ENCODE data around the gene CCDC181.

The CCDC181 gene

DNA sequence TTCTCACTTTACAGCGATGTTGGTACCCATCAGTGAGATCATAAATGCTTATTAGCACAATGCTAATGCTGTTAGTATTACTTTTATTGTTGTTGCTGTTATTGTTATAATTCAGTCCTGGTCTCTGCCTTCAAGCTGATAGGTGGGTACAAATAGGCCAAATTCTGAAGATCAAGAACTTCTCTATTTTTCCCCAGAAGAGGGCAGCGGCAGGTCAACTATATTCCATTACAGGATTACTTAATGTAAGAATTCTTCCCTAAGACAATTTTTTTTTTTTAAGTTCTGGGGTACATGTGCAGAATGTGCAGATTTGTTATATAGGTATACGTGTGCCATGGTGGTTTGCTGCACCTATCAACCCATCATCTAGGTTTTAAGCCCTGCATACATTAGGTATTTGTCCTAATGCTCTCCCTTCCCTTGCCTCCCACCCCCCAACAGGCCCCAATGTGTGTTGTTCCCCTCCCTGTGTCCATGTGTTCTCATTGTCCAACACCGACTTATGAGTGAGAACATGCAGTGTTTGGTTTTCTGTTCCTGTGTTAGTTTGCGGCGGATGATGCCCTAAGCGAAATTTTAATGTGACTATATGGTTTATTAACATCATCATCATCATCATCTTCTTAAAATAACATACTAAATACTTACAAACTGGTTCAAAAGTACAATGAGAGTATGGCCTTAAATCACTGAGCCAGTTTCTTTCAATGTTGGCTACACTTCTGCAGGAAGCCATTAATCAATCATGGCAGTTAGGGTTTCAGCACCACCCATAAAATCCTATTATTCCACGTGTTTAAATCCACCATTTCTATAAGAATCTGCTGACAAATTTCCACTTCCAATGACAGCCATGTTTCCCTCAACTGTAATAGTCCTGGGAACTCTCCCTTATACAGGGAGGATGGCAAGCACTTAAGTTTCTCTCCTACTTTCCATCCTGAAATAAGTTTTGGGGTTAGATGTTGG lies 39.3 kb upstream of the CCDC181 start:
- in situ Hi-C loops (cut with MboI; ENCODE audit: low pct_unique_long_range_greater_than_20kb, low sequenced_read_pairs, unreplicated experiment), result loop anchor here (10.0 kb wide), 1 partner anchor 78 kb away; no protein-coding TSS in a partner anchor
- no peak for DNase-seq (ENCODE audit: low spot score)
- peak; percentile 49 for TF ChIP-seq CTCF (IDR thresholded peaks at IDR 0.05; ENCODE audit: extremely low read depth, insufficient read depth, missing control alignments)

- in situ Hi-C loops (cut with MboI; ENCODE audit: low pct_unique_long_range_greater_than_20kb, low sequenced_read_pairs, unreplicated experiment), result loop anchor here (10.0 kb wide), 1 partner anchor 80 kb away; no protein-coding TSS in a partner anchor
- no peak for DNase-seq (ENCODE audit: low spot score)
- no peak for TF ChIP-seq CTCF (IDR thresholded peaks at IDR 0.05; ENCODE audit: extremely low read depth, insufficient read depth, missing control alignments)
Measured at GRCh38 chr1:169465281-169465680, 38.0 kb upstream of the CCDC181 start.

DNA sequence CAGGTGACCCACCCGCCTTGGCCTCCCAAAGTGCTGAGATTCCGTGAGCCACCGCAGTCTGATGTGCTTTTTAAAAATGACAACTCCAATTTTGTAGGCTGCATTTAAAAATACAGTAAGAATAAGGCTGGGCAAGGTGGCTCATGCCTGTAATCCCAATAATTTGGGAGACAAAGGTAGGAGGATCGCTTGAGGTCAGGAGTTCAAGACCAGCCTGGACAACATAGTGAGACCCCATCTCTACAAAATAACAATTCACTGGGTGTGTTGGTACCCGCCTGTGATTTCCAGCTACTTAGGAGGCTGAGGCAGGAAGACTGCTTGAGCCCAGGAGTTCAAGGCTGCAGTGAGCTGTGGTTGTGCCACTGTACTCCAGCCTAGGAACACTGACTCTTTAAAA lies 35.1 kb upstream of the CCDC181 start:
- in situ Hi-C loops (cut with MboI; ENCODE audit: low pct_unique_long_range_greater_than_20kb, low sequenced_read_pairs, unreplicated experiment), result loop anchor here (10.0 kb wide), 1 partner anchor 82 kb away; no protein-coding TSS in a partner anchor
- DNase-seq (ENCODE audit: low spot score), result no peak
- TF ChIP-seq CTCF (IDR thresholded peaks at IDR 0.05; ENCODE audit: extremely low read depth, insufficient read depth, missing control alignments), result no peak

DNA sequence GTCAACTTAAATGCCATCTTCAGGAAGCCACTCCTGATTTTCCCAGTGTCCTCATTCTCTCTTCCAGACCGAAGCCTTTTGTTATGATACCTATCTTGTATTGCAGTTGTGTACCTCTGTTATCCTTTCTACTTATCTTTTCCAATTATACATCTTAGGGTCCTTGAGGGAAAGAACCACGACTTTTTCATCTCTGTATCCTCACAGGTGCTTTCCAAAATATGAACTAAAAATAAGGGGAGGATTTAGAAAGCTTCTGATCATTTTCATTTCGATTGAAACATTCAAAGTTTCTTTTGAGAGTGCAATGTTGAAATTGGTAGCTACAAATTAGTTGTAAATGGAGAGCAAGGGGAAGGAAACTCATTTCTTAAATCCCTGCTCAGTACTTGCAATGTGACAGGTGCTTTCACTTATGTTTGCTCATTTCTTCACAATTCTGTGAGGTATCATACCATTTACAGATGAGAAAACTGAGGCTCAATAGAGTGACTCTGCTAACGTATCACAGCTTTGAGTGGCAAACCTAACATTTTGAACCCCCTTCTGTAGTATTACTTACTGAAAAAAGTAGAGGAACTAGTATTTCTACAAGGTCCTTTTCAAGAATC lies 34.2 kb upstream of the CCDC181 start:
- no peak for DNase-seq (ENCODE audit: low spot score)
- in situ Hi-C loops (cut with MboI; ENCODE audit: low pct_unique_long_range_greater_than_20kb, low sequenced_read_pairs, unreplicated experiment), result loop anchor here (10.0 kb wide), 1 partner anchor 83 kb away; no protein-coding TSS in a partner anchor
- TF ChIP-seq CTCF (IDR thresholded peaks at IDR 0.05; ENCODE audit: extremely low read depth, insufficient read depth, missing control alignments), result no peak

- TF ChIP-seq CTCF (IDR thresholded peaks at IDR 0.05; ENCODE audit: extremely low read depth, insufficient read depth, missing control alignments), result no peak
- in situ Hi-C loops (cut with MboI; ENCODE audit: low pct_unique_long_range_greater_than_20kb, low sequenced_read_pairs, unreplicated experiment), result loop anchor here (10.0 kb wide), 1 partner anchor 84 kb away; no protein-coding TSS in a partner anchor
- no peak for DNase-seq (ENCODE audit: low spot score)
Measured at GRCh38 chr1:169460191-169460833, 33.0 kb upstream of the CCDC181 start.

GRCh38 chr1:169457443-169457842 lies 30.2 kb upstream of the CCDC181 start:
- DNase-seq (ENCODE audit: low spot score), result no peak
- no peak for TF ChIP-seq CTCF (IDR thresholded peaks at IDR 0.05; ENCODE audit: extremely low read depth, insufficient read depth, missing control alignments)
- in situ Hi-C loops (cut with MboI; ENCODE audit: low pct_unique_long_range_greater_than_20kb, low sequenced_read_pairs, unreplicated experiment), result no loop called here

All from GM13977 (cell line).